GM19239 (cell line): ENCODE results near the gene CFLAR.

Experiments used
- DNase-seq: peaks from one replicate; pipeline ENCODE4 v3.0.0; 2011; ENCODE audit warnings: low spot score; ENCODE audit not compliant: insufficient read length
- FAIRE-seq: peaks from 2 replicates; lab custom pipeline; 2011; peaks lifted over from hg19 to GRCh38; lab: Jason Lieb, UNC

CFLAR gene

GRCh38 chr2:201204655-201205514 is 88.9 kb downstream of the CFLAR start:
- DNase-seq, result peak; percentile 22
- FAIRE-seq, result peak; percentile 91

GRCh38 chr2:201205515-201205849 is 89.5 kb downstream of the CFLAR start:
- no peak for FAIRE-seq

GRCh38 chr2:201208563-201209252 is 92.7 kb downstream of the CFLAR start:
- DNase-seq, result no peak

More at GRCh38 chr2:201205515-201205849, 89.5 kb downstream of the CFLAR start:
- no peak for DNase-seq

GRCh38 chr2:201215963-201216362 is 100.0 kb downstream of the CFLAR start:
- no peak for DNase-seq
- no peak for FAIRE-seq

More at GRCh38 chr2:201208563-201209252, 92.7 kb downstream of the CFLAR start:
- FAIRE-seq, result peak; percentile 44

- no peak for FAIRE-seq
- no peak for DNase-seq
Observed at GRCh38 chr2:201216918-201217317, 101.0 kb downstream of the CFLAR start.

- no peak for DNase-seq
- FAIRE-seq, result no peak
Observed at GRCh38 chr2:201218780-201219179, 102.8 kb downstream of the CFLAR start.

GRCh38 chr2:201219328-201220096 is 103.5 kb downstream of the CFLAR start:
- FAIRE-seq (no peak), DNase-seq (no peak)

GRCh38 chr2:201220102-201220570 is 104.2 kb downstream of the CFLAR start:
- no peak for FAIRE-seq
- no peak for DNase-seq

GRCh38 chr2:201223089-201224073 is 107.4 kb downstream of the CFLAR start:
- DNase-seq (peak; percentile 32), FAIRE-seq (peak; percentile 91)
